OCI-LY1 (cell line): Measurements from ENCODE around the gene GTF2IRD2.
"Not testable (repeated sequence)": the region's sequence is repeated elsewhere in the genome, so short reads cannot be mapped to it uniquely, and the experiment has no call there.

ENCODE experiments used
- CTCF ChIP-seq: fragments of 200-600 bp; sonication (generic), shearing (Covaris generic); IDR thresholded peaks from 2 replicates; pipeline ENCODE4 v1.5.1; 2017; ENCODE audit warnings: mild to moderate bottlenecking, antibody characterized with exemption, low read length, moderate library complexity, mixed read lengths
- EZH2 ChIP-seq: fragments of 200-600 bp; sonication (generic), shearing (Covaris generic); IDR thresholded peaks from 2 replicates; pipeline ENCODE4 v1.8.0; 2017; ENCODE audit warnings: borderline replicate concordance, mixed run types, mild to moderate bottlenecking, antibody characterized with exemption, low read length, moderate library complexity, mixed read lengths

- not testable (repeated sequence) for TF ChIP-seq CTCF, EZH2
These were observed 38.2 kb upstream of the GTF2IRD2 start for GRCh38 chr7:74889518-74890129.
